Activated CD4-positive, alpha-beta T cell treated with anti-CD3 and anti-CD28 coated beads for 4 hours (primary cell): ENCODE measurements around the gene RASA2.
"Not testable (repeated sequence)": the region's sequence is repeated elsewhere in the genome, so short reads cannot be mapped to it uniquely, and the experiment has no call there.

Experiments used
- DNase-seq, 2 donors: peaks; one replicate each; pipeline ENCODE4 v3.0.0-alpha.2; 2020

Gene RASA2

GRCh38 chr3:141499965-141500364, 13.1 kb downstream of the RASA2 start:
- no peak for DNase-seq

GRCh38 chr3:141500397-141500796, 13.6 kb downstream of the RASA2 start:
- no peak for DNase-seq

- no peak for DNase-seq
Observed at GRCh38 chr3:141505166-141505565, 18.3 kb downstream of the RASA2 start.

GRCh38 chr3:141506071-141506470, 19.2 kb downstream of the RASA2 start:
- no peak for DNase-seq

GRCh38 chr3:141507392-141508066, 20.7 kb downstream of the RASA2 start:
- no peak for DNase-seq

GRCh38 chr3:141508067-141508436, 21.2 kb downstream of the RASA2 start:
- DNase-seq: no peak

GRCh38 chr3:141511361-141511760, 24.5 kb downstream of the RASA2 start:
- no peak for DNase-seq

GRCh38 chr3:141514382-141514781, 27.6 kb downstream of the RASA2 start:
- no peak for DNase-seq

- no peak for DNase-seq
Observed at GRCh38 chr3:141519587-141519986, 32.8 kb downstream of the RASA2 start.

- DNase-seq: no peak
Observed at GRCh38 chr3:141521781-141522180, 35.0 kb downstream of the RASA2 start.

GRCh38 chr3:141523615-141524375, 37.0 kb downstream of the RASA2 start:
- no peak for DNase-seq

GRCh38 chr3:141524988-141525387, 38.2 kb downstream of the RASA2 start:
- DNase-seq: no peak

GRCh38 chr3:141525814-141526213, 39.0 kb downstream of the RASA2 start:
- DNase-seq: no peak

GRCh38 chr3:141526709-141527108, 39.9 kb downstream of the RASA2 start:
- no peak for DNase-seq

GRCh38 chr3:141528800-141529199, 42.0 kb downstream of the RASA2 start:
- DNase-seq: no peak

GRCh38 chr3:141529256-141529655, 42.4 kb downstream of the RASA2 start:
- no peak for DNase-seq

GRCh38 chr3:141529717-141530414, 43.0 kb downstream of the RASA2 start:
- peak; percentile 29 to 33 for DNase-seq

GRCh38 chr3:141530415-141530768, 43.6 kb downstream of the RASA2 start:
- no peak for DNase-seq

- no peak for DNase-seq
Observed at GRCh38 chr3:141532609-141533008, 45.8 kb downstream of the RASA2 start.

GRCh38 chr3:141536017-141536416, 49.2 kb downstream of the RASA2 start:
- DNase-seq: not testable (repeated sequence)

- no peak for DNase-seq
Observed at GRCh38 chr3:141537856-141538255, 51.0 kb downstream of the RASA2 start.

- DNase-seq: no peak
Observed at GRCh38 chr3:141538568-141539240, 51.9 kb downstream of the RASA2 start.

- no peak for DNase-seq
Observed at GRCh38 chr3:141539431-141540187, 52.8 kb downstream of the RASA2 start.
